Muscle of leg (tissue), 11 donors: Measurements from ENCODE around the gene CD38. TPM values are rescaled to one million over a fixed set of nuclear protein-coding genes. Genes with fewer than 3 reads are reported as not detected.
A peak's percentile ranks its signal among the peaks of the same experiment; 100 is the strongest.

Experiments used
- DNase-seq: peaks from one replicate; pipeline ENCODE4 v3.0.0; 2013
- H3K27ac ChIP-seq: one replicate; pipeline ENCODE4 v1.5.1; 2013; ENCODE audit warnings: mild to moderate bottlenecking, low read length, control low read depth
- H3K27me3 ChIP-seq: one replicate; pipeline ENCODE4 v1.6.1; 2013; ENCODE audit warnings: low read length; ENCODE audit not compliant: control insufficient read depth, insufficient read depth
- H3K36me3 ChIP-seq: one replicate; pipeline ENCODE4 v1.6.1; 2013; ENCODE audit warnings: low read length; ENCODE audit not compliant: control insufficient read depth, insufficient read depth
- H3K4me1 ChIP-seq: one replicate; pipeline ENCODE4 v1.6.1; 2013; ENCODE audit warnings: low read length; ENCODE audit not compliant: control insufficient read depth, insufficient read depth
- H3K4me3 ChIP-seq: one replicate; pipeline ENCODE4 v1.5.1; 2013; ENCODE audit warnings: low read length, control low read depth
- H3K9me3 ChIP-seq: replicated peaks from 2 replicates; pipeline ENCODE4 v1.6.1; 2013; ENCODE audit warnings: low read depth, low read length; ENCODE audit not compliant: control insufficient read depth
- WGBS: methylation state at CpG from one replicate; pipeline ENCODE4 v1.1.5; 2013; ENCODE audit warnings: missing lambda C conversion rate; ENCODE audit not compliant: insufficient coverage; 5-methylcytosine and 5-hydroxymethylcytosine counted together
- polyA plus RNA-seq, 8 donors: library from polyadenylated mRNA; unstranded; fragments of 120-200 nt; gene quantifications; one replicate each; pipeline versions ENCODE4 v1.2.1 to v1.2.3, GENCODE V29; 2013; ENCODE audit warnings: inconsistent platforms in 1 of 8, low replicate concordance in 1 of 8; ENCODE audit not compliant: insufficient read length in 8 of 8, insufficient read depth in 1 of 8
- total RNA-seq: library from RNA; stranded (reverse); fragments of 120-200 nt; gene quantifications from one replicate; pipeline ENCODE4 v1.2.4, GENCODE V29; 2013

The CD38 gene
- total and polyA plus RNA-seq, 9 donors: 0.39 to 1.8 (median 1.0) TPM

DNA sequence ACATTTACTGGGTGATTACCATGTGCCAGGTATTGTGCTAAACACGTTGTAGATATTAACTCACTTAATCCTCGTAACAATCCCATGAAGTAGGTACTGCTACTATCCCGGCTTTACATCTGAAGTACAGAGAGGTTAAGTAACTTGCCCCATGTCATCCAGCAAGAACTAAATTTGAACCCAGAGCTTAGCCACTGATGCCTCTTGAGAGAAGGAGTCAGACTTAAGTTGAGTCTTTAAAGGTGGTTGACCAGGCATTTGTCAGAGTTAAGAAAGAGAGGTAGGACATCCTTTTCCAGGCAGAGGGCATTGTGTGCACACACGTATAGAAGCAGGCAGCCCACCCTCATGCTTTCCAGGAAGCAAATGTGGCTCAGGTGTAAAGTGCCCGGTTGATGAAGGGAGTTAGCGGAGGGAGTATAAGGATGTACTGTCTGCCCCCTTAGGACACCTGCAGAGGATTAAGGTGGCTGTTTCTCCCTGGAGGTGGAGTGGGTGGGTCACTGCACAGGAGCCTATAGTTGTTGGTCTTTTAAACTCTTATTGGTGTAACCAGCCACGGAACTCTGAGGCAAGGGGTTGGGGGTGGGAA, 335 bp upstream of the CD38 start:
- peak overlapping the region; percentile 48 for H3K4me3 ChIP-seq
- H3K27me3 ChIP-seq: peaks cover 11% of the 10 kb centered on the region
- no peaks in the 10 kb centered on the region for H3K4me1 ChIP-seq
- WGBS: 55% methylated on average over 5 of the region's 7 CpGs
- H3K36me3 ChIP-seq: no peaks in the 10 kb centered on the region
- no peak for DNase-seq
- no peak overlapping the region for H3K27ac ChIP-seq
- no peaks in the 10 kb centered on the region for H3K9me3 ChIP-seq

DNA sequence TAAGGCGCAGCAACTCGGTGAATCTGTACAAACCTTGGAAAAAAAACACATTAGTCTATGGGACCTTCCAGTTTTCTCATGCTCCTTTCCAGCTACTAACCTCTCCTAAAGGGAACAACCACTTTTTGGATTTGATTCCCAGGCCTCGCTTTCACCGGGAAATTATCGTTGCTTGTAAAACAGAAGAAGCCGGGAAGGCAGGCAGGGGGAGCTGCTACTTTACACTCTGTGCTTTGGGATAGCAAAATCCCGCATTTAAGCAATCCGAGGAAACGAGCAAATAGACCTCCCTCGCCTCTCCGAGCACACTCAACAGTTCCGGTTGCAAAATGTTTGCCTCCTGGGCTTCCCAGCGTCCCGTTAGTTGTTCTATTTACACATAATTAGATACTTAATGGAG, 1.2 kb downstream of the CD38 start:
- no peaks in the 10 kb centered on the region for H3K4me1 ChIP-seq
- peak; percentile 88 for DNase-seq
- H3K27ac ChIP-seq: no peak overlapping the region
- peaks cover 9% of the 10 kb centered on the region for H3K27me3 ChIP-seq
- H3K9me3 ChIP-seq: no peaks in the 10 kb centered on the region
- WGBS: 0% methylated on average over 5 of the region's 14 CpGs
- no peaks in the 10 kb centered on the region for H3K36me3 ChIP-seq
- peak overlapping the region; percentile 48 for H3K4me3 ChIP-seq

GRCh38 chr4:15779809-15780208, 1.7 kb downstream of the CD38 start:
- no peaks in the 10 kb centered on the region for H3K4me1 ChIP-seq
- DNase-seq: no peak
- no CpG with 5 or more reads among the region's 1 CpG for WGBS
- H3K9me3 ChIP-seq: no peaks in the 10 kb centered on the region
- H3K36me3 ChIP-seq: no peaks in the 10 kb centered on the region
- H3K27me3 ChIP-seq: peaks cover 8% of the 10 kb centered on the region
- no peak overlapping the region for H3K4me3 ChIP-seq
- H3K27ac ChIP-seq: no peak overlapping the region

GRCh38 chr4:15781427-15782095, 3.4 kb downstream of the CD38 start:
- DNase-seq: no peak
- H3K27me3 ChIP-seq: peaks cover 8% of the 10 kb centered on the region
- H3K9me3 ChIP-seq: peaks cover 1% of the 10 kb centered on the region
- no peaks in the 10 kb centered on the region for H3K4me1 ChIP-seq
- H3K36me3 ChIP-seq: no peaks in the 10 kb centered on the region
- H3K4me3 ChIP-seq: no peak overlapping the region
- 84% methylated on average over 4 of the region's 6 CpGs for WGBS
- H3K27ac ChIP-seq: no peak overlapping the region

- peak; percentile 43 for DNase-seq
- H3K27me3 ChIP-seq: no peaks in the 10 kb centered on the region
- no peaks in the 10 kb centered on the region for H3K4me1 ChIP-seq
- peaks cover 2% of the 10 kb centered on the region for H3K9me3 ChIP-seq
- H3K4me3 ChIP-seq: no peak overlapping the region
- 76% methylated on average over 3 of the region's 4 CpGs for WGBS
- no peak overlapping the region for H3K27ac ChIP-seq
- H3K36me3 ChIP-seq: no peaks in the 10 kb centered on the region
Observed at GRCh38 chr4:15783676-15784075, 5.5 kb downstream of the CD38 start.

GRCh38 chr4:15784959-15785634, 7.0 kb downstream of the CD38 start:
- Histone ChIP-seq H3K36me3 (no peaks in the 10 kb centered on the region), H3K4me1 (no peaks in the 10 kb centered on the region), H3K4me3 (no peak overlapping the region), H3K27me3 (no peaks in the 10 kb centered on the region), H3K9me3 (peaks cover 2% of the 10 kb centered on the region), H3K27ac (no peak overlapping the region)
- no peak for DNase-seq
- 93% methylated on average over 4 of the region's 5 CpGs for WGBS

DNA sequence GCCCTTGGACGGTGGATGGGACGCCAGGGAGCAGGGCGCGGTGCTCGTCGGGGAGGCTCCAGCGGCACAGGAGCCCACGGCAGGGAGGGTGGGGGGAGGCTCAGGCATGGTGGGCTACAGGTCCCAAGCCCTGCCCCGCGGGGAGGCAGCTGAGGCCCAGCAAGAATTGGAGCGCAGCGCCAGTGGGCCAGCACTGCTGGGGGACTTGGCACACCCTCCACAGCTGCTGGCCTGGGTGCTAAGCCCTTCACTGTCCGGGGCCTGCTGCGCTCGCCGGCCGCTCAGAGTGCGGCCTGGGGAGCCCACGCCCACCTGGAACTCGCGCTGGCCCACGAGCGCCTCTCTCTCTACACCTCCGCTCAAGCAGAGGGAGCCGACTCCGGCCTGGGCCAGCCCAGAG, 8.6 kb downstream of the CD38 start:
- 96% methylated on average over 24 of the region's 26 CpGs for WGBS
- H3K36me3 ChIP-seq: no peaks in the 10 kb centered on the region
- peaks cover 2% of the 10 kb centered on the region for H3K9me3 ChIP-seq
- no peak overlapping the region for H3K4me3 ChIP-seq
- H3K27me3 ChIP-seq: no peaks in the 10 kb centered on the region
- no peak for DNase-seq
- H3K27ac ChIP-seq: no peak overlapping the region
- H3K4me1 ChIP-seq: no peaks in the 10 kb centered on the region

DNA sequence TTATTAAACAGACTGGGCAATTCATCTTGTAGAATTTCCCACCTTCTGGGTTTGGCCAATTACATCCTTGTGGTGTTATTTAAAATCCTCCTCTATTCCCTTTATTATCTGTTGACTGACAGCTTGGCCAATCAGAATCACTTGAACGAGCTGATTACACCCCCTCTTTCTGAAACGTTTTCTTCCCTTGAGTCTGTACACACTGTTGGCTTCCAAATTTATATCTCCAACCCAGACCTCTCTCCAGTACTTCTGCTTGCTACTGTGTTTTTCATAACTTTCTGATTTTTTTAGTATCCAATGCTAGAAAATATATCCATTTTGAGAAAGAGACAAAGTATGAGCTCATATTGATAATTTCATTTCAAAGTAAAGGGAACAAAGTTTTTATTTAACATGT, 14.8 kb downstream of the CD38 start:
- Histone ChIP-seq H3K4me3 (no peak overlapping the region), H3K4me1 (no peaks in the 10 kb centered on the region), H3K27ac (no peak overlapping the region), H3K36me3 (no peaks in the 10 kb centered on the region), H3K27me3 (no peaks in the 10 kb centered on the region), H3K9me3 (no peaks in the 10 kb centered on the region)
- peak; percentile 29 for DNase-seq
- WGBS: no CpG with 5 or more reads among the region's 2 CpGs

DNA sequence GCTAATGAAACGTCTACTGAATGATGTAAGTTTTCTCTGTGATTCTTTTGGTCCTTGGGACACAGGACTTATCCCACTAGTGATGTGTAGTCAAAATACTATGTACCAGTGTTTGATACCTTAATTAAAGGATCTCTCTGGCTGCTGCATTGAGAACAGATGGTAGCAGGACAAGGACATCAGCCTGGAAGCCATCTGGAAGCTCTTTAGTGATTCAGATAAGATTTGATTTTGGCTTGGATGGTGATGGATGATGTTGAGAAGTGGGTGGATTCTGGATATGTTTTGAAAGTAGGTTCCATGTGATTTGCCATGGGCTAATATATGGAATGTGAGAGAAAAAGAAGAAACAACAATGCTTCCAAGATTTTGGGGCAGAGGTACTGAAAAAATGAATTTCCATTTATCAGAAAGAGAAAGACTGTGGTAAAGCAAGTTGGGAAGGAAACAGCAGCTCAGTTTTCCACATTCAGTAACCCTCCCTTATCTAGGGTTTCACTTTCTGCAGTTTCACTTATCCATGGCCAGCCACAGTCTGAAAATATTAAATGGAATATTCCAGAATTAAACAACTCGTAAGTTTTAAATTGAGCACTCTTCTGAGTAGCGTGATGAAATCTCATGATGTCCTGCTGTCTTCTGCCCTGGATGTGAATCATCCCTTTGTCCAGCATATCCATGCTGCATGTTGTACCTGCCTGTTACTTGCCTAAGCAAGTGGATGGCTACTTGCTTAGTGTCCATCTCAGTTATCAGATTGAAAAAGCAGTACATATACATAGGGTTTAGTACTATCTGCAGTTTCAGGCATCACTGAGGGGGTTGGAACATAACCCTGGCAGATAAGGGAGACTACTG, 15.6 kb downstream of the CD38 start:
- no peaks in the 10 kb centered on the region for H3K36me3 ChIP-seq
- H3K4me3 ChIP-seq: no peak overlapping the region
- DNase-seq: no peak
- H3K9me3 ChIP-seq: no peaks in the 10 kb centered on the region
- H3K27ac ChIP-seq: no peak overlapping the region
- WGBS: 83% methylated on average over 2 of the region's 3 CpGs
- no peaks in the 10 kb centered on the region for H3K4me1 ChIP-seq
- H3K27me3 ChIP-seq: no peaks in the 10 kb centered on the region

DNA sequence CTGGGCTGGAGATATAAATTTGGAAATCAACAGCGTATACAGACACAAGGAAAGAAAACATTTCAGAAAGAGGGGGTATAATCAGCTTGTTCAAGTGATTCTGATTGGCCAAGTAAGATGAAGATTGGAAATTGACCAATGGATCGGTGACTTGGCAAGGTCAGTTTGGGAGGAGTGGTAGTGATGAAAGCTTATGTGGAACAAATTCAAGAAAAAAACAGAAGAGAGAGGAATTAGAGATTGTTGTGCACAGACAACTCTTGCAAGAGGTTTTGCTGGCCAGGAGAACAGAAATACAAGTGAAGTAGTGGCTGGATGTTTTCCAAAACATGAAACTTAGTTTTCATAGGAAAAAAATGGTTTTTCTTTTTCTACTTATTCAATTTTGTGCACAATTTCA, 16.3 kb downstream of the CD38 start:
- H3K9me3 ChIP-seq: no peaks in the 10 kb centered on the region
- no peak overlapping the region for H3K27ac ChIP-seq
- H3K27me3 ChIP-seq: no peaks in the 10 kb centered on the region
- H3K4me3 ChIP-seq: no peak overlapping the region
- no peaks in the 10 kb centered on the region for H3K4me1 ChIP-seq
- DNase-seq: peak; percentile 48
- 59% methylated on average over 2 of the region's 2 CpGs for WGBS
- no peaks in the 10 kb centered on the region for H3K36me3 ChIP-seq
